ENCODE measurements around the gene APOO.

APOO gene

DNA sequence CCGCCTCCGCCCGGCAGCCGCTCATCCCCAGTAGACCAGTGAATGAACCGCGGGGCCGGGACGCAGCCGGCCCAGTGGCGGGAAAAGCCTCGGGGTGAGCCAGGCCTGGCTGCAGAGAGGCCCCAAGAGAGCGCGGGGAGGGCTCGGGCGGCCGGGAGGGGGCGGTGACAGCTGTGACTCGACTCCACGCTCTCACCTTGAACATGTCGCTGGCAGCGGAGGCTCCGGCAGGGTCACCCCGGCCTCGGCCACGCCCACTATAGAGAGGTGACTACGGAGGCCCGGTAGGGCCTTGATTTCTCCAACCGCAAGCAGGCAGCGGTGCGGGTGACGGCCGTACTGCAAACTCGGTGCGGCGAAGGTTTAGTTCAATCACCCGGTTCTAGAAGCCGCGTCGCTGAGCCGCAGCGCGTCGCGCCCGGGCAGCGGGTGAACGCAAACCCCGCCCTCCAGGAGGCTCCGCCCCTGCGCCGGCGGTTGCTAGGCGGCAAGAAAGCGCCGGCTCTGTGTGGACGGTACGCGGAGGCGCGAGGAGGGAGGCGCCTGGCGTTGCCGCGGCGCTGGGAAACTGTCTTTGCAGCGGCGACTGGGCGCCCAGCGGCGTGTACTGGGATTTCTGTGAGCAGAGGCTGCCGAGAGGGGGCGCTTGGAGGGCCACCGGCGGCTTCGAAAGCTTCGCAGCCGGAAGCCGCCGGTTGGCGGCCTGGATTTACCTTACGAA is at the start of gene APOO, which contains the start of gene CXorf58:
Gene APOO, minus strand, starts transcription at position 441 of the 721 bp plus-strand sequence. Its CDS starts 236 bp downstream, at position 205.
Gene CXorf58, plus strand, starts transcription at position 509 of the 721 bp plus-strand sequence. CDS start 2,297 bp downstream, outside the sequence.
- DNase-seq (ENCODE audit: low read depth), result peak; percentile 80
- peak within 1 kb of the TSS; percentile 78 for H3K4me3 ChIP-seq (ENCODE audit: low read depth, low read length)
- TF ChIP-seq CTCF (IDR thresholded peaks at IDR 0.05; ENCODE audit: control insufficient read depth, extremely low read depth, insufficient read depth), result peak; percentile 64

DNA sequence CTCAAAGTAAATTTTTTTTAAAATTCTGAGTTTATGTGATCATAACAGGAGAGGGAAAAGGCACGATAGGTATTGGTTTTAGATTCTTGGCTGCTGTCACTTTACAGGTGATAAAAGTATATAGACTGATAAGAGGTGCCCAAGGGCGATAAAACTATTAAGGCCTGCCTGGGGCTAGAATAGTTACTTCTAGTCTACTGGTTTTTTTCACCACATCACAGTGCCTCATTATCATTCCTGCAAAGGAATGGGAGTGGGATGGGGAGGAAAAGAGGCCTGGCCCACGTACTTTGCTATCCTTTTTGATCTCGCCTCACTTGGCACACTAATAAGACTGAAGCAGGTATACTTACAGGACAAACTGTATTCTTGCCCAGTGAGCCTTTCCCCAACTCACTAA is 46.7 kb upstream of the APOO start:
- no peak for TF ChIP-seq CTCF (IDR thresholded peaks at IDR 0.05; ENCODE audit: control insufficient read depth, extremely low read depth, insufficient read depth)
- no peak for DNase-seq (ENCODE audit: low read depth)
- H3K4me3 ChIP-seq (ENCODE audit: low read depth, low read length), result no peak overlapping the region

DNA sequence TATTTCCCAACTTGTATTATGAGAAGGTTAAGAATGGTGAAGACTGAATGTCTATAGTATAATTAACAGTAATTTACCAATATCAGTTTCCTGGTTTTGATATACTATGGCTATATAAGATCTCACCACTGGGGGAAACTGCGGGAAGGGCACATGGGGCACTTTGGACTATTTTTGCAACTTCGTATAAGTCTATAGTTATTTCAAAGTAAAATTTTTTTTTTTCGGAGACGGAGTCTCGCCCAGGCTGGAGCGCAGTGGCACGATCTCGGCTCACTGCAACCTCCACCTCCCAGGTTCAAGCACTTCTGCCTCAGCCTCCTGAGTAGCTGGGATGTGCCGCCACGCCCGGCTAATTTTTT is 46.2 kb upstream of the APOO start:
- no peak overlapping the region for H3K4me3 ChIP-seq (ENCODE audit: low read depth, low read length)
- no peak for TF ChIP-seq CTCF (IDR thresholded peaks at IDR 0.05; ENCODE audit: control insufficient read depth, extremely low read depth, insufficient read depth)
- DNase-seq (ENCODE audit: low read depth), result no peak

- no peak for DNase-seq (ENCODE audit: low read depth)
- no peak overlapping the region for H3K4me3 ChIP-seq (ENCODE audit: low read depth, low read length)
- no peak for TF ChIP-seq CTCF (IDR thresholded peaks at IDR 0.05; ENCODE audit: control insufficient read depth, extremely low read depth, insufficient read depth)
Observed at GRCh38 chrX:23952984-23953907, 45.5 kb upstream of the APOO start.

DNA sequence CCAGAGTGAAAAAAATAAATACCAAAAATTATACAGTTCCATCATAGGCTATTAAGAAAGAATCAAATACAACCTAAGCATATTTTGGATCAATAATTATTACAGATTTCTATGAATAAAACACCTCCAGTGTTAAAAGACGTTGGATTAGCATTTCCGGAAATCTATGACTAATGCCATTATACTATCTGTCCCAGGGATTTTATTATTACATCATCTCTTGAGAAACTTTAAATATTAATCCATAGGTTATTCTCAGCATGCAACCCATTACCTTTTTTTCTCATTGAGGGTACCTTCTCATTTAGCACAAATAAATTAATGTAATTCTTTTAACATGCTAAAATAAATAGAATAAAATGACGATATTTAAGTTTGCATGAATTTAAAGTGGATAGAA is 44.7 kb upstream of the APOO start:
- DNase-seq (ENCODE audit: low read depth), result no peak
- no peak for TF ChIP-seq CTCF (IDR thresholded peaks at IDR 0.05; ENCODE audit: control insufficient read depth, extremely low read depth, insufficient read depth)
- H3K4me3 ChIP-seq (ENCODE audit: low read depth, low read length), result no peak overlapping the region

DNA sequence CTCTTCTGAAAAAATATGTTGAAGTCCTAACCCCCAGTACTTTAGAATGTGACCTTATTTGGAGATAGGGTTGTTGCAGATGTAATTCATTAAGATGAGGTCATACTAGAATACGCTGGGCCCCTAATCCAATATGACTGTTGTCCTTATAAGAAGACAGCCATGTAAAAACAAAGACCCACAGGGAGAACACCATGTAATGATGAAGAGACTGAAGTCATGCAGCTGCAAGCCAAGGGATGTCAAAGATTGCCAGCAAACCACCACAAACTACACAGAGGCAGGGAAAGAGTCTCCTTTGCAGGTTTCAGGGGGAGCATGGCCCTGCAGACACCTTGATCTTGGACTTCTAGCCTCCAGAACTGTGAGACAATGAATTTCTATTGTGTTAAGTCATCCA is 37.5 kb upstream of the APOO start:
- no peak for DNase-seq (ENCODE audit: low read depth)
- no peak overlapping the region for H3K4me3 ChIP-seq (ENCODE audit: low read depth, low read length)
- no peak for TF ChIP-seq CTCF (IDR thresholded peaks at IDR 0.05; ENCODE audit: control insufficient read depth, extremely low read depth, insufficient read depth)
